Posterior cingulate gyrus (tissue), 11 donors: ENCODE measurements around the gene UPK1A.

ENCODE experiments used
- DNase-seq, 10 donors: peaks; one replicate each; pipeline versions ENCODE4 v3.0.0 to v3.0.0-alpha.2; 2020 to 2021; ENCODE audit warnings: mixed read lengths in 3 of 10
- intact Hi-C: fragments of 100-400 bp; cut with DNase I; formaldehyde crosslinking; loops from one replicate; pipeline ENCODE4 v1.15.1; 2023

The UPK1A gene

GRCh38 chr19:35666251-35666913, at the start of gene UPK1A:
Gene UPK1A, plus strand, starts transcription at chr19:35666517. Its CDS starts 296 bp downstream, at chr19:35666813.
- intact Hi-C loops = no loop called here
- DNase-seq = no peak

GRCh38 chr19:35618857-35619256, 47.5 kb upstream of the UPK1A start:
- intact Hi-C loops = no loop called here
- peak in 1 of 10 donors; percentile 75 for DNase-seq

DNA sequence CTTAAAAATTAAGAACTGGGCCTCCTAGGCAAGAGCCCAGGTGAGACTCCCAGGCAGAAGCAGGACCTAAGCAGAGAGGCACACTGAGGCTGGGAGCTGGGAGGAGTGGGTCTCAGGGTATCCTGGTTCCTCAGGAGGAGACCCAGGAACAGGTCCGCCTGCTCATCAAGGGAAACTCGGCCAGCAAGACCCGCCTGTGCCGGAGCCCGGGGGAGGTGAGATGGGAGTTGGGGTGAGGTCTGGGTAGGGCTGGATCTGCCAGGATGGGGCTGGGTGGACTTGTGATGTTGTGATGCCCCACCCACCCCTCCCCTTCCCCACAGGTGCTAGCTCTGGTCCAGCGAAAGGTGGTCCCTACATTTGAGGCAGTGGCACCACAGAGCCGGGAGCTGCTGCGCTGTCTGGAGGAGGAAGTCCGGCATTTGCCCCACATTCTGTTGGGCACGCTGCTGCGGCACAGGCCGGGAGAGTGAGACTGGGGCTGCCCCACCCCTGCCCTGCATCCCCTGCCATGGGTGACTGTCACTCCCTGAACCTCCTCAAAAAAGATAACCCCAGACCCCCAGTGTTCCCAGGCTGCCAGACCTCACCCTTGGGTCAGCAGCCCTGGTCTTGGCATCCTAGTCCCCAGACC, 46.9 kb upstream of the UPK1A start:
- DNase-seq = peak in 1 of 10 donors; percentile 55
- intact Hi-C loops = no loop called here

DNA sequence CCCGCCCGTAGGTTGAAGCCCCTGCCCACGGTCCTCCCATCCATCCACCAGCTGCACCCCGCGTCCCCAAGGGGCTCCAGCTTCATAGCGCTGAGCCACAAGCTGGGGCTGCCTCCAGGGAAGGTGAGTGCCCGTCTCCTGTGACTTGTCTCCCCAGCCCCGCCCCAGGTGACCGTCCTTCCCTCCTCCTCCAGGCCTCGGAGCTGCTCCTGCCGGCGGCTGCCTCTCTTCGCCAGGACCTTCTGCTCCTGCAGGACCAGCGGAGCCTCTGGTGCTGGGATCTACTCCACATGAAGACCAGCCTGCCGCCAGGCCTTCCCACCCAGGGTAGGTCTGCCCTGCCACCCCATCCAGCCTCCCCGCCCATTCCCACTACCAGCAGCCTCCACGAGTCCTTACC, 46.3 kb upstream of the UPK1A start:
- DNase-seq = peak in 1 of 10 donors; percentile 81
- intact Hi-C loops = no loop called here

GRCh38 chr19:35621708-35622107, 44.6 kb upstream of the UPK1A start:
- peak in 2 of 10 donors; percentile 18 to 67 for DNase-seq
- intact Hi-C loops = no loop called here

DNA sequence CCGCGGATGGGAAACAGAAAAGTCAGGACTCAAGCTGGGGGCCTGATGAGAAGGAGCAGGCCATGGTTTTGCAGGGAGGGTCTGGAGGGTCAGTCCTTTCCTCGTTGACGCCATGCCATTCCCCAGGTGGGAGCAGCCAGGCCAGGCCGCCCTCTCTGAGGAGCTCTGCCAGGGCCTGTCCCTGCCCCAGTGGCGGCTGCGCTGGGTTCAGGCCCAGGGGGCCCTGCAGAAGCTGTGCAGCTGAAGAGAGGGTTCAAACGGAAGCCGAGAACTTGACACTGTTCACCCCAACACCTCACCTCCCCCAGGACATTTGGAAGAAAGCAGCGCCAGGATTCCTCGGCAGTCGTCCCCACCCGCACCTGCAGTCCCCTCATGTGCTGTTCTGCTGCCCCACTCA, 43.6 kb upstream of the UPK1A start:
- intact Hi-C loops = no loop called here
- DNase-seq = peak in 1 of 10 donors; percentile 47

- intact Hi-C loops = no loop called here
- DNase-seq = peak in 4 of 10 donors; percentile 19 to 90 (median 56)
Observed at GRCh38 chr19:35623327-35624010, 42.8 kb upstream of the UPK1A start.

DNA sequence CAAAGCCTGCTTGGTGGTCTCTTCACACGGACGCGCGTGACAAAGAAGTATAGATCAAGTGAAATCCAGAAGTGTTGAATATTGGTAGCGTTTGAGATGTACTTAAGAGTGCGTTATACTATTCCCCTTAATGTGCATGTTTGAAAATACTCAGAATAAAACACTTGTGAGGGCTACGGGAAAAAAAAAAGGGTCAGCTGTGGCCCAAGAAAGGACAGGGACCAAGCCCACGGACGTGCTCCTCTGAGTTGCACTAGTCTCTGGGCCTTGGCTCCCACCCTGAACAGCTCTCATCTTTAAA, 38.1 kb upstream of the UPK1A start:
- DNase-seq = no peak
- intact Hi-C loops = loop anchor here (2.0 to 5.0 kb wide), 2 partner anchors 15 to 81 kb away; partner anchors contain the start of genes HAUS5 and TMEM147

GRCh38 chr19:35628565-35629331, 37.6 kb upstream of the UPK1A start, which contains the start of gene RBM42:
Gene RBM42, plus strand, starts transcription at chr19:35629036. Its CDS starts 118 bp downstream, at chr19:35629154.
- peak; percentile 90 to 99 (median 94) for DNase-seq
- intact Hi-C loops = loop anchor here (2.0 to 5.0 kb wide), 2 partner anchors 16 to 81 kb away; partner anchors contain the start of genes HAUS5 and TMEM147

DNA sequence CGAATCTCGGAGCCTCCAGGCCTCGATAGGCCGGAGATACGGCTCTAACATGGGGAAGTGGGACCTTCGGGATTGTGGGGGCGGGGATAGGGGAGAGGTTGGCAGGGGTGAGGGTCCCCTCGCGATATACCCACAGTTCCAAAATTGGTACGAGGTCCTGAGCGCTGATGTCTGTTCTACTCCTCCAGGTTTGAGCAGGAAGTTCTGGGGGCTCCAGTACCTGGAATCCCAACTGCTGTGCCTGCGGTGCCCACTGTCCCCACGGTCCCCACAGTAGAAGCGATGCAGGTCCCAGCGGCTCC, 37.0 kb upstream of the UPK1A start:
- intact Hi-C loops = loop anchor here (2.0 to 5.0 kb wide), 2 partner anchors 16 to 82 kb away; partner anchors contain the start of genes HAUS5 and TMEM147
- DNase-seq = no peak

DNA sequence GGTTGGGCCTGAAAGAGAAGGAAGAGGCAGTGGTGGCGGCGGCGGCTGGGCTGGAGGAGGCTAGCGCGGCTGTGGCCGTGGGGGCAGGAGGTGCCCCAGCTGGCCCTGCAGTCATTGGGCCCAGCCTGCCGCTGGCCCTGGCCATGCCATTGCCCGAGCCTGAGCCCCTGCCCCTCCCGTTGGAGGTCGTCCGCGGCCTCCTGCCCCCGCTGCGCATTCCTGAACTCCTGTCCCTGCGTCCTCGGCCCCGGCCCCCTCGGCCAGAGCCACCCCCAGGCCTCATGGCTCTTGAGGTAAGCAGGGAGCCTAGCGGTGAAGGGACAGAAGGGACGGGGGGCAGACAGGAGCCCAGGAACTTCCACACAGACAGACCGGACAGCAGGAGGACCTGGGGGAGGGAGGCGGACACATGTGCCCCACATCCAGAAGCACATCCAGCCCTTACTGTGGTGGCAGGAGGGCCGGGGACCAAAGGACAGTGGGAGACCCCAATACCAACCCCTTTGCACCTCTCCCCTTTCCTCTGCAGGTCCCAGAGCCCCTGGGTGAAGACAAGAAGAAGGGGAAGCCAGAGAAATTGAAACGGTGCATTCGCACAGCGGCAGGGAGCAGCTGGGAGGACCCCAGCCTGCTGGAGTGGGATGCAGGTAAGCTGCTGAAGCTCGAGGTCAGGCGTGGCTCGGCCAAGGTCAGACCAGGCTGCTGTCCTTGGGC, 32.4 kb upstream of the UPK1A start:
- intact Hi-C loops = no loop called here
- DNase-seq = no peak

DNA sequence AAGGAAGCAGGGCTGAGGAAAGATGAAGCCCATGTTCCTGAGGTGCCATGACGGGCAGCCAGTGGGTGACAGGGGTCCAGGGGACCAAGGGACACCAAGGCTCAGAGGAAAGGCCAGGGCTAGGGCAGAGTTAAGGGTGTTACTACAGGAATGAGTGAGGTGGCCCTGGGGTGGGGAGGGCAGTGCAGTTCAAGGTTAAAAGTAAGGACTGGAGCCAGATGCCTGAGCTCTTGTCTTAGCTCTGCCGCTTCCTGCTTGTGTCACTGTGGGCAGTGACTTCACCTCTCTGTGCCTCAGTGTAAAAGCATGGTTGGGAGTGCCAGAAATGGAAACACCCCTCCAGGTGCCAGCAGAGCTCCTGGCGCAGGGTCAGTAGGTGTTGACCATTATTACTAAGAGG, 29.7 kb upstream of the UPK1A start:
- intact Hi-C loops = no loop called here
- DNase-seq = no peak

DNA sequence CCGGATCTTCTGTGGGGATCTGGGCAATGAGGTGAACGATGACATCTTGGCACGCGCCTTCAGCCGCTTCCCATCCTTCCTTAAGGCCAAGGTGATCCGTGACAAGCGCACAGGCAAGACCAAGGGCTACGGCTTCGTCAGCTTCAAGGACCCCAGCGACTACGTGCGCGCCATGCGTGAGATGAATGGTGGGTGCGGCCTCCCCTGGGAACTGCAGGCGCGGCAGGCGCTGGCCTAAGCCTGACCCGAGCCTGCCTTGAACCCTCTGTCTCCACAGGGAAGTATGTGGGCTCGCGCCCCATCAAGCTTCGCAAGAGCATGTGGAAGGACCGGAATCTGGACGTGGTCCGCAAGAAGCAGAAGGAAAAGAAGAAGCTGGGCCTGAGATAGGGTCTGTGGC, 29.2 kb upstream of the UPK1A start:
- intact Hi-C loops = no loop called here

DNA sequence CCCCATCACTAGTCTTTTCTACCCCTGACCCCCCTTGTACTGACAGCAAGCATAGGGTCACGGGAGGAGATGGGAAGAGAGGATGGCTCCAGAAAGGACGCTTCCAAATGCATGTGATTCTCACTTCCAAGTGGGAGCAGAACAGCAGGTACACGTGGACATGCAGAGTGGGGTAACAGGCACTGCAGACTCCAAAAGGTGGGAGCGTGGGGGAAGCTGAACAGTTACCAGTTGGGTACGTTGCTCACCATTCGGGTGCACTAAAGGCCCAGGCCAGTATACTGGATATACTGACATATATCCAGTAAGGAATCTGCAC, 27.0 kb upstream of the UPK1A start:
- no peak for DNase-seq
- intact Hi-C loops = no loop called here

More for the DNA sequence above, 29.2 kb upstream of the UPK1A start:
- DNase-seq = no peak

- intact Hi-C loops = no loop called here
- no peak for DNase-seq
Observed at GRCh38 chr19:35639863-35640262, 26.5 kb upstream of the UPK1A start.

DNA sequence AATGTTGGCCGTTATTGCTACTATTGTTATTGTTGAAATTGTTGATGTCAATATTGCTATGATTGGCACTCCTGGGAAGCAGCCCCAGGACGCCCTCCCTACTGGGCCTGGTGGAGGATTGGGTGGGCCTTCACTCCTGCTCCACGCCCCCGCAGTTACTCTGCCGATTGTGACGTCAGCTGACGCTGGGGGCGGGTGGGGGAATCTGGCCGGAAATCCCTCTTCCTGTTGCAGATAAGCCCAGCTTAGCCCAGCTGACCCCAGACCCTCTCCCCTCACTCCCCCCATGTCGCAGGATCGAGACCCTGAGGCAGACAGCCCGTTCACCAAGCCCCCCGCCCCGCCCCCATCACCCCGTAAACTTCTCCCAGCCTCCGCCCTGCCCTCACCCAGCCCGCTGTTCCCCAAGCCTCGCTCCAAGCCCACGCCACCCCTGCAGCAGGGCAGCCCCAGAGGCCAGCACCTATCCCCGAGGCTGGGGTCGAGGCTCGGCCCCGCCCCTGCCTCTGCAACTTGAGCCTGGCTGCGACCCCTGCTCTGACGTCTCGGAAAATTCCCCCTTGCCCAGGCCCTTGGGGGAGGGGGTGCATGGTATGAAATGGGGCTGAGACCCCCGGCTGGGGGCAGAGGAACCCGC, 24.7 kb upstream of the UPK1A start, which contains the start of gene ETV2:
ETV2 (plus strand) TSS at position 231 of the 637 bp plus-strand sequence. CDS start 716 bp downstream, outside the sequence.
- no peak for DNase-seq
- intact Hi-C loops = no loop called here

DNA sequence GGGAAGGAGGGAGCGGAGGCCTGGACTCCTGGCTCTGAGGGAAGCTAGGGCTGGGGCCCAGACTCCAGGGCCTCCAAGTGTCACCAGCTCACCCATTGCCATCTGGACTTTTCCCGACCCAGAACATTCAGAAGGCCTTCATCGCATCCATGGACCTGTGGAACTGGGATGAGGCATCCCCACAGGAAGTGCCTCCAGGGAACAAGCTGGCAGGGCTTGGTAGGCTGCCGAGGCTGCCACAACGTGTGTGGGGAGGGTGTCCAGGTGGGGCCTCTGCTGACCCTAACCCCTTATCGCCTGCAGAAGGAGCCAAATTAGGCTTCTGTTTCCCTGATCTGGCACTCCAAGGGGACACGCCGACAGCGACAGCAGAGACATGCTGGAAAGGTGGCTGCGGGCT, 24.0 kb upstream of the UPK1A start:
- no peak for DNase-seq
- intact Hi-C loops = no loop called here

DNA sequence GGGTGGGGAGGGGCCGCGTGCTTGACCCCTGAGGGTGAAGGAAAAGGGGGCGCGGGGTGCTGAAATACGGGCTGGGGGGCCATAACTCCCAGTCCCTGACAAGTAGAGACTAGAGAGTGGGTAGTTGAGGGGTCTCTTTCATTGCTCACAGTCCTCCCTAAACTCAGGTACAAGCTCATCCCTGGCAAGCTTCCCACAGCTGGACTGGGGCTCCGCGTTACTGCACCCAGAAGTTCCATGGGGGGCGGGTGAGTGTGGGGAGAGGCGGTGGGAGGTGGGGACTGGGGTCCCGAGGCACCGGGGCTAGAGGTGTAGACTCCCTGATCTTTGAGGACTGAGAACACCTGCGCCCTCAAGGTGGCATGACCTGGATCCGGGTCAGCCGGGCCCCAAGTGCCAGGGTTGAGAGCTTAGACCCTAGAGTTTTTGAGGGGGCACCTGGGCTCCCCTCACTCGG, 23.5 kb upstream of the UPK1A start:
- intact Hi-C loops = no loop called here
- no peak for DNase-seq
